ENCODE measurements around the gene GADD45B.

GADD45B gene

GRCh38 chr19:2475702-2476450 is at the start of gene GADD45B:
Gene GADD45B, plus strand, starts transcription at chr19:2476127. Its CDS starts 232 bp downstream, at chr19:2476359.
- DNase-seq = peak; percentile 95 to 100 (median 97)
- intact Hi-C loops (cut with DNase I) = loop anchor here (5.0 kb wide), 1 partner anchor 66 kb away; no protein-coding TSS in a partner anchor

- peak in 5 of 10 donors; percentile 22 to 85 (median 31) for DNase-seq
Observed at GRCh38 chr19:2426611-2427428, 49.1 kb upstream of the GADD45B start.

GRCh38 chr19:2427429-2428320 is 48.3 kb upstream of the GADD45B start, which contains the start of gene TIMM13:
Gene TIMM13, minus strand, starts transcription at chr19:2427586. Its CDS starts 53 bp downstream, at chr19:2427533.
- intact Hi-C loops (cut with DNase I) = no loop called here
- peak; percentile 93 to 100 (median 96) for DNase-seq

More at GRCh38 chr19:2426611-2427428, 49.1 kb upstream of the GADD45B start:
- intact Hi-C loops (cut with DNase I) = no loop called here

- intact Hi-C loops (cut with DNase I) = no loop called here
- peak in 8 of 10 donors; percentile 24 to 92 (median 53) for DNase-seq
Observed at GRCh38 chr19:2428321-2428690, 47.6 kb upstream of the GADD45B start.

- intact Hi-C loops (cut with DNase I) = no loop called here
- DNase-seq = peak in 2 of 10 donors; percentile 65 to 81
Observed at GRCh38 chr19:2428756-2429711, 46.9 kb upstream of the GADD45B start.

GRCh38 chr19:2429917-2430535 is 45.9 kb upstream of the GADD45B start:
- peak in 1 of 10 donors; percentile 44 for DNase-seq
- intact Hi-C loops (cut with DNase I) = no loop called here

GRCh38 chr19:2431318-2432055 is 44.4 kb upstream of the GADD45B start:
- intact Hi-C loops (cut with DNase I) = no loop called here
- DNase-seq = no peak

GRCh38 chr19:2432131-2432848 is 43.6 kb upstream of the GADD45B start:
- intact Hi-C loops (cut with DNase I) = no loop called here
- no peak for DNase-seq

- intact Hi-C loops (cut with DNase I) = no loop called here
- no peak for DNase-seq
Observed at GRCh38 chr19:2433854-2434253, 42.1 kb upstream of the GADD45B start.

GRCh38 chr19:2434267-2434666 is 41.7 kb upstream of the GADD45B start:
- DNase-seq = no peak
- intact Hi-C loops (cut with DNase I) = no loop called here

GRCh38 chr19:2434721-2435265 is 41.1 kb upstream of the GADD45B start:
- DNase-seq = no peak
- intact Hi-C loops (cut with DNase I) = no loop called here

- intact Hi-C loops (cut with DNase I) = no loop called here
- DNase-seq = no peak
Observed at GRCh38 chr19:2436384-2436783, 39.5 kb upstream of the GADD45B start.

- DNase-seq = no peak
- intact Hi-C loops (cut with DNase I) = no loop called here
Observed at GRCh38 chr19:2436926-2437325, 39.0 kb upstream of the GADD45B start.

GRCh38 chr19:2438178-2438577 is 37.7 kb upstream of the GADD45B start:
- no peak for DNase-seq
- intact Hi-C loops (cut with DNase I) = no loop called here

- intact Hi-C loops (cut with DNase I) = no loop called here
- DNase-seq = no peak
Observed at GRCh38 chr19:2440515-2440914, 35.4 kb upstream of the GADD45B start.

GRCh38 chr19:2441096-2441752 is 34.7 kb upstream of the GADD45B start:
- intact Hi-C loops (cut with DNase I) = no loop called here
- peak in 1 of 10 donors; percentile 63 for DNase-seq

Measured in posterior cingulate gyrus (tissue), 11 donors.